Measurements from ENCODE around the gene KIF18A. TPM values are rescaled to one million over a fixed set of nuclear protein-coding genes. Genes with fewer than 3 reads are reported as not detected.

The KIF18A gene
- polyA plus RNA-seq, 1 experiment, result 5.0 TPM

- H3K27me3 ChIP-seq (ENCODE audit: control insufficient read depth, insufficient read depth, low read length), result no peaks in the 10 kb centered on the region
- no peaks in the 10 kb centered on the region for H3K36me3 ChIP-seq (ENCODE audit: control insufficient read depth, insufficient read depth, low read length)
- no peak for DNase-seq (ENCODE audit: low read depth)
- ChIA-PET CTCF (interaction anchor here (1.4 kb wide), 1 partner anchor 8 kb away, joined by 3 read pairs; no protein-coding TSS in a partner anchor), POLR2A (no interaction called here)
- no peak overlapping the region for H3K4me3 ChIP-seq (ENCODE audit: low read depth, low read length)
- TF ChIP-seq CTCF (IDR thresholded peaks at IDR 0.05; ENCODE audit: insufficient read depth, low read depth, low read length), result no peak
Observed at GRCh38 chr11:28072321-28072720, 35.6 kb downstream of the KIF18A start.

GRCh38 chr11:28071305-28071704, 36.7 kb downstream of the KIF18A start:
- Histone ChIP-seq H3K27me3 (ENCODE audit: control insufficient read depth, insufficient read depth, low read length) (no peaks in the 10 kb centered on the region), H3K36me3 (ENCODE audit: control insufficient read depth, insufficient read depth, low read length) (no peaks in the 10 kb centered on the region), H3K4me3 (ENCODE audit: low read depth, low read length) (no peak overlapping the region)
- TF ChIP-seq CTCF (IDR thresholded peaks at IDR 0.05; ENCODE audit: insufficient read depth, low read depth, low read length), result no peak
- CTCF ChIA-PET, result interaction anchor here (0.6 to 1.4 kb wide), 2 partner anchors 9 to 101 kb away, joined by 3 read pairs; no protein-coding TSS in a partner anchor
- POLR2A ChIA-PET, result no interaction called here
- DNase-seq (ENCODE audit: low read depth), result no peak

- CTCF ChIA-PET, result no interaction called here
- Histone ChIP-seq H3K36me3 (ENCODE audit: control insufficient read depth, insufficient read depth, low read length) (no peaks in the 10 kb centered on the region), H3K27me3 (ENCODE audit: control insufficient read depth, insufficient read depth, low read length) (no peaks in the 10 kb centered on the region), H3K4me3 (ENCODE audit: low read depth, low read length) (no peak overlapping the region)
- no peak for TF ChIP-seq CTCF (IDR thresholded peaks at IDR 0.05; ENCODE audit: insufficient read depth, low read depth, low read length)
- DNase-seq (ENCODE audit: low read depth), result no peak
- POLR2A ChIA-PET, result interaction anchor here (0.6 to 0.7 kb wide), 4 partner anchors 74 to 361 kb away, joined by 3 to 7 read pairs (median 3); no protein-coding TSS in a partner anchor
Observed at GRCh38 chr11:28058333-28058732, 49.6 kb downstream of the KIF18A start.

- no peak for TF ChIP-seq CTCF (IDR thresholded peaks at IDR 0.05; ENCODE audit: insufficient read depth, low read depth, low read length)
- ChIA-PET POLR2A (no interaction called here), CTCF (no interaction called here)
- Histone ChIP-seq H3K4me3 (ENCODE audit: low read depth, low read length) (no peak overlapping the region), H3K36me3 (ENCODE audit: control insufficient read depth, insufficient read depth, low read length) (no peaks in the 10 kb centered on the region), H3K27me3 (ENCODE audit: control insufficient read depth, insufficient read depth, low read length) (no peaks in the 10 kb centered on the region)
- DNase-seq (ENCODE audit: low read depth), result no peak
Observed at GRCh38 chr11:28054821-28055220, 53.1 kb downstream of the KIF18A start.

GRCh38 chr11:28049338-28050216, 58.4 kb downstream of the KIF18A start:
- no peak for DNase-seq (ENCODE audit: low read depth)
- no peaks in the 10 kb centered on the region for H3K27me3 ChIP-seq (ENCODE audit: control insufficient read depth, insufficient read depth, low read length)
- no peak overlapping the region for H3K4me3 ChIP-seq (ENCODE audit: low read depth, low read length)
- ChIA-PET POLR2A (no interaction called here), CTCF (interaction anchor here (1.2 kb wide), 1 partner anchor 332 kb away, joined by 3 read pairs; no protein-coding TSS in a partner anchor)
- TF ChIP-seq CTCF (IDR thresholded peaks at IDR 0.05; ENCODE audit: insufficient read depth, low read depth, low read length), result no peak
- no peaks in the 10 kb centered on the region for H3K36me3 ChIP-seq (ENCODE audit: control insufficient read depth, insufficient read depth, low read length)
